ENCODE data around the gene TMEFF2. TPM values are rescaled to one million over a fixed set of nuclear protein-coding genes. Genes with fewer than 3 reads are reported as not detected.

Gene TMEFF2
- total and polyA plus RNA-seq, 10 of the 15 experiments (the other 5 are each of a cell fraction or from before 2014, with no cell fraction given) = not detected

DNA sequence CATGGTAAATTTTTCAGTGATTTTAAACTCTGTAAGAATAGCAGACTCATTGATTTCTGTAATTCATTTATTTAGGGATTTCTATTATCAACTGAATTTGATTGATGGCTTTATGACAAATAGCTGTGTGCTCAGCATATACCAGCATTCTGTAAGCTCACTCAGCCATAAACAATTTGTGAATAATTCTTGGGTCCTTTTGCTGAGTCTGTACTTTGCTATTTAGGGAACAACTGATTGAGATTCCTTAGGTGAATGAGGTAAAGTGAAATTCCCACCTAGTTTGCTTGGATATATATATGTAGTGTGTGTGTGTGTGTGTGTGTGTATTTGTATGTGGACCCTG is 271.1 kb downstream of the TMEFF2 start:
- no peak overlapping the region for H3K4me3 ChIP-seq
- H3K9ac ChIP-seq (ENCODE audit: control insufficient read depth, insufficient read depth, low read length) = no peak overlapping the region
- CTCF ChIA-PET = interaction anchor here (0.9 to 1.5 kb wide), 4 partner anchors 8 to 74 kb away, joined by 3 to 5 read pairs (median 3); no protein-coding TSS in a partner anchor
- FAIRE-seq (no peak), ATAC-seq (peak; percentile 20), DNase-seq (ENCODE audit: low read depth, low spot score) (no peak)
- H3K27me3 ChIP-seq (replicated peaks in 1 of 2; ENCODE audit: control insufficient read depth in 2 of 2, insufficient read depth in 2 of 2, low read length in 1 of 2) = no peaks in the 10 kb centered on the region
- H3K79me2 ChIP-seq (ENCODE audit: control insufficient read depth, insufficient read depth, low read length) = no peaks in the 10 kb centered on the region
- H3K4me2 ChIP-seq (ENCODE audit: control insufficient read depth, insufficient read depth) = peak overlapping the region; percentile 22; the same call in 1 of the 2 replicates
- TF ChIP-seq GATAD2B (conservative IDR thresholded peaks at IDR 0.05; ENCODE audit: low read depth) = no peak
- TF ChIP-seq, protein P1, sequence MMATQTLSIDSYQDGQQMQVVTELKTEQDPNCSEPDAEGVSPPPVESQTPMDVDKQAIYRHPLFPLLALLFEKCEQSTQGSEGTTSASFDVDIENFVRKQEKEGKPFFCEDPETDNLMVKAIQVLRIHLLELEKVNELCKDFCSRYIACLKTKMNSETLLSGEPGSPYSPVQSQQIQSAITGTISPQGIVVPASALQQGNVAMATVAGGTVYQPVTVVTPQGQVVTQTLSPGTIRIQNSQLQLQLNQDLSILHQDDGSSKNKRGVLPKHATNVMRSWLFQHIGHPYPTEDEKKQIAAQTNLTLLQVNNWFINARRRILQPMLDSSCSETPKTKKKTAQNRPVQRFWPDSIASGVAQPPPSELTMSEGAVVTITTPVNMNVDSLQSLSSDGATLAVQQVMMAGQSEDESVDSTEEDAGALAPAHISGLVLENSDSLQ (IDR thresholded peaks at IDR 0.05) = peak; percentile 60
- TF ChIP-seq, protein P2, sequence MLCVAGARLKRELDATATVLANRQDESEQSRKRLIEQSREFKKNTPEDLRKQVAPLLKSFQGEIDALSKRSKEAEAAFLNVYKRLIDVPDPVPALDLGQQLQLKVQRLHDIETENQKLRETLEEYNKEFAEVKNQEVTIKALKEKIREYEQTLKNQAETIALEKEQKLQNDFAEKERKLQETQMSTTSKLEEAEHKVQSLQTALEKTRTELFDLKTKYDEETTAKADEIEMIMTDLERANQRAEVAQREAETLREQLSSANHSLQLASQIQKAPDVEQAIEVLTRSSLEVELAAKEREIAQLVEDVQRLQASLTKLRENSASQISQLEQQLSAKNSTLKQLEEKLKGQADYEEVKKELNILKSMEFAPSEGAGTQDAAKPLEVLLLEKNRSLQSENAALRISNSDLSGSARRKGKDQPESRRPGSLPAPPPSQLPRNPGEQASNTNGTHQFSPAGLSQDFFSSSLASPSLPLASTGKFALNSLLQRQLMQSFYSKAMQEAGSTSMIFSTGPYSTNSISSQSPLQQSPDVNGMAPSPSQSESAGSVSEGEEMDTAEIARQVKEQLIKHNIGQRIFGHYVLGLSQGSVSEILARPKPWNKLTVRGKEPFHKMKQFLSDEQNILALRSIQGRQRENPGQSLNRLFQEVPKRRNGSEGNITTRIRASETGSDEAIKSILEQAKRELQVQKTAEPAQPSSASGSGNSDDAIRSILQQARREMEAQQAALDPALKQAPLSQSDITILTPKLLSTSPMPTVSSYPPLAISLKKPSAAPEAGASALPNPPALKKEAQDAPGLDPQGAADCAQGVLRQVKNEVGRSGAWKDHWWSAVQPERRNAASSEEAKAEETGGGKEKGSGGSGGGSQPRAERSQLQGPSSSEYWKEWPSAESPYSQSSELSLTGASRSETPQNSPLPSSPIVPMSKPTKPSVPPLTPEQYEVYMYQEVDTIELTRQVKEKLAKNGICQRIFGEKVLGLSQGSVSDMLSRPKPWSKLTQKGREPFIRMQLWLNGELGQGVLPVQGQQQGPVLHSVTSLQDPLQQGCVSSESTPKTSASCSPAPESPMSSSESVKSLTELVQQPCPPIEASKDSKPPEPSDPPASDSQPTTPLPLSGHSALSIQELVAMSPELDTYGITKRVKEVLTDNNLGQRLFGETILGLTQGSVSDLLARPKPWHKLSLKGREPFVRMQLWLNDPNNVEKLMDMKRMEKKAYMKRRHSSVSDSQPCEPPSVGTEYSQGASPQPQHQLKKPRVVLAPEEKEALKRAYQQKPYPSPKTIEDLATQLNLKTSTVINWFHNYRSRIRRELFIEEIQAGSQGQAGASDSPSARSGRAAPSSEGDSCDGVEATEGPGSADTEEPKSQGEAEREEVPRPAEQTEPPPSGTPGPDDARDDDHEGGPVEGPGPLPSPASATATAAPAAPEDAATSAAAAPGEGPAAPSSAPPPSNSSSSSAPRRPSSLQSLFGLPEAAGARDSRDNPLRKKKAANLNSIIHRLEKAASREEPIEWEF (IDR thresholded peaks at IDR 0.05; ENCODE audit: insufficient replicate concordance, low read depth, low read length) = no peak
- no peak overlapping the region; the same call in 1 of the 2 replicates for H3K27ac ChIP-seq (ENCODE audit: control insufficient read depth, insufficient read depth)
- RAD21 ChIA-PET (ENCODE audit: unreplicated experiment) = interaction anchor here (0.6 to 1.7 kb wide), 10 partner anchors 9 to 110 kb away, joined by 3 to 12 read pairs (median 4); no protein-coding TSS in a partner anchor
- no TSS peak for BruUV-seq (replicated peaks)
- no peak overlapping the region for H2AFZ ChIP-seq (ENCODE audit: control insufficient read depth, low read depth, low read length)
- intact Hi-C loops (cut with micrococcal nuclease; ENCODE audit: unreplicated experiment) = no loop called here
- in situ Hi-C loops (cut with MboI) = no loop called here
- SMC1A ChIA-PET (ENCODE audit: uncharacterized antibody, unreplicated experiment) = interaction anchor here (0.8 to 4.4 kb wide), 13 partner anchors 10 to 411 kb away, joined by 3 to 44 read pairs (median 4); no protein-coding TSS in a partner anchor
- H4K20me1 ChIP-seq (ENCODE audit: control insufficient read depth, insufficient read depth) = no peaks in the 10 kb centered on the region
- H3K9me3 ChIP-seq (replicated peaks; ENCODE audit: control insufficient read depth, insufficient read depth, low read length) = no peaks in the 10 kb centered on the region; the same call in 2 of the 3 replicates
- POLR2A ChIA-PET = interaction anchor here (0.8 to 1.7 kb wide), 3 partner anchors 8 to 79 kb away, joined by 3 to 11 read pairs (median 3); no protein-coding TSS in a partner anchor
- H3K4me1 ChIP-seq (ENCODE audit: control insufficient read depth, insufficient read depth, low read length) = peaks cover 21% of the 10 kb centered on the region
- H3K36me3 ChIP-seq (ENCODE audit: control insufficient read depth in 2 of 2, insufficient read depth in 2 of 2, low read length in 1 of 2) = no peaks in the 10 kb centered on the region
